H9 (cell line): Measurements from ENCODE around the gene EFNA3. TPM values are rescaled to one million over a fixed set of nuclear protein-coding genes. Genes with fewer than 3 reads are reported as not detected.

ENCODE experiments used
- DNase-seq: peaks from one replicate; pipeline ENCODE4 v3.0.0-alpha.2; 2017
- H2AFZ ChIP-seq: one replicate; pipeline ENCODE4 v1.6.1; 2013; ENCODE audit warnings: mild to moderate bottlenecking, low read length, control low read depth, moderate library complexity
- H2AK5ac ChIP-seq: 2 replicates; pipeline ENCODE4 v1.6.1; 2013; ENCODE audit warnings: low read length, control low read depth, mixed read lengths; ENCODE audit not compliant: insufficient read length
- H2BK120ac ChIP-seq: one replicate; pipeline ENCODE4 v1.6.1; 2013; ENCODE audit warnings: low read depth, mild to moderate bottlenecking, low read length, control low read depth, inconsistent platforms; ENCODE audit not compliant: poor library complexity, severe bottlenecking
- H2BK12ac ChIP-seq: 2 replicates; pipeline ENCODE4 v1.6.1; 2013; ENCODE audit warnings: low read length, control low read depth, mixed read lengths, low read depth; ENCODE audit not compliant: insufficient read length
- H2BK15ac ChIP-seq: 2 replicates; pipeline ENCODE4 v1.6.1; 2013; ENCODE audit warnings: low read depth, low read length, control low read depth
- H2BK20ac ChIP-seq: one replicate; pipeline ENCODE4 v1.6.1; 2013; ENCODE audit warnings: low read depth, mild to moderate bottlenecking, low read length, control low read depth, inconsistent platforms; ENCODE audit not compliant: poor library complexity, severe bottlenecking
- H2BK5ac ChIP-seq: 2 replicates; pipeline ENCODE4 v1.6.1; 2013; ENCODE audit warnings: low read length, control low read depth, mixed read lengths; ENCODE audit not compliant: insufficient read length
- H3K14ac ChIP-seq: 2 replicates; pipeline ENCODE4 v1.6.1; 2013; ENCODE audit warnings: low read length, control low read depth; ENCODE audit not compliant: insufficient read depth
- H3K18ac ChIP-seq: 2 replicates; pipeline ENCODE4 v1.6.1; 2013; ENCODE audit warnings: low read depth, mild to moderate bottlenecking, mixed read lengths, low read length, control low read depth; ENCODE audit not compliant: insufficient read length
- H3K23ac ChIP-seq: 2 replicates; pipeline ENCODE4 v1.6.1; 2013; ENCODE audit warnings: low read length, control low read depth, mixed read lengths, low read depth; ENCODE audit not compliant: insufficient read length
- H3K23me2 ChIP-seq: 2 replicates; pipeline ENCODE4 v1.6.1; 2013; ENCODE audit warnings: low read depth, mild to moderate bottlenecking, mixed read lengths, low read length, control low read depth; ENCODE audit not compliant: insufficient read length, poor library complexity, severe bottlenecking
- H3K27ac ChIP-seq: 2 replicates; pipeline ENCODE4 v1.5.1; 2013; ENCODE audit warnings: low read length, control low read depth, mixed read lengths, low read depth; ENCODE audit not compliant: insufficient read length
- H3K27me3 ChIP-seq: 2 replicates; pipeline ENCODE4 v1.6.1; 2013; ENCODE audit warnings: low read length, control low read depth, inconsistent platforms; ENCODE audit not compliant: insufficient read depth
- H3K4ac ChIP-seq: 2 replicates; pipeline ENCODE4 v1.6.1; 2013; ENCODE audit warnings: low read depth, mild to moderate bottlenecking, control low read depth, inconsistent platforms, low read length, moderate library complexity
- H3K4me1 ChIP-seq: 2 replicates; pipeline ENCODE4 v1.6.1; 2013; ENCODE audit warnings: low read length, control low read depth, inconsistent platforms; ENCODE audit not compliant: insufficient read depth
- H3K4me2 ChIP-seq: 2 replicates; pipeline ENCODE4 v1.6.1; 2013; ENCODE audit warnings: low read length, control low read depth, mixed read lengths; ENCODE audit not compliant: insufficient read length, insufficient read depth
- H3K56ac ChIP-seq: 2 replicates; pipeline ENCODE4 v1.6.1; 2013; ENCODE audit warnings: low read depth, mild to moderate bottlenecking, mixed read lengths, low read length, control low read depth; ENCODE audit not compliant: insufficient read length
- H3K79me1 ChIP-seq: 2 replicates; pipeline ENCODE4 v1.6.1; 2013; ENCODE audit warnings: low read depth, mild to moderate bottlenecking, moderate library complexity, low read length, control low read depth, inconsistent platforms; ENCODE audit not compliant: insufficient read depth, poor library complexity, severe bottlenecking
- H3K79me2 ChIP-seq: 2 replicates; pipeline ENCODE4 v1.6.1; 2013; ENCODE audit warnings: low read length, control low read depth, inconsistent platforms; ENCODE audit not compliant: insufficient read depth
- H3K9ac ChIP-seq: 2 replicates; pipeline ENCODE4 v1.6.1; 2013; ENCODE audit warnings: low read length, control low read depth, mixed read lengths; ENCODE audit not compliant: insufficient read length; ENCODE audit errors: extremely low read depth
- H3K9me3 ChIP-seq: one replicate; pipeline ENCODE4 v1.6.1; 2013; ENCODE audit warnings: low read depth, low read length, inconsistent platforms; ENCODE audit not compliant: control insufficient read depth
- H3T11ph ChIP-seq: one replicate; pipeline ENCODE4 v1.6.1; 2013; ENCODE audit warnings: mild to moderate bottlenecking, low read length, control low read depth, inconsistent platforms
- H4K20me1 ChIP-seq: one replicate; pipeline ENCODE4 v1.6.1; 2013; ENCODE audit not compliant: control insufficient read depth, insufficient read length, insufficient read depth
- H4K5ac ChIP-seq: 2 replicates; pipeline ENCODE4 v1.6.1; 2013; ENCODE audit warnings: low read depth, mild to moderate bottlenecking, mixed read lengths, low read length, control low read depth; ENCODE audit not compliant: insufficient read length
- H4K8ac ChIP-seq: replicated peaks from 2 replicates; pipeline ENCODE4 v1.6.1; 2013; ENCODE audit warnings: low read length, control low read depth, mixed read lengths, low read depth; ENCODE audit not compliant: insufficient read length
- H4K91ac ChIP-seq: 2 replicates; pipeline ENCODE4 v1.6.1; 2013; ENCODE audit warnings: low read depth, mild to moderate bottlenecking, moderate library complexity, mixed read lengths, low read length, control low read depth; ENCODE audit not compliant: insufficient read length
- H3K27ac Mint-ChIP-seq, 3 experiments: 2 replicates in 2 of 3; 3 replicates in 1 of 3; pipeline ENCODE4 v1.8.0; 2020 to 2021; ENCODE audit warnings: mixed read lengths in 3 of 3, mild to moderate bottlenecking in 1 of 3, moderate library complexity in 1 of 3
- H3K27me3 Mint-ChIP-seq: 2 replicates; pipeline ENCODE4 v1.8.0; 2021; ENCODE audit warnings: low read depth, mild to moderate bottlenecking, moderate library complexity, mixed read lengths
- H3K36me3 Mint-ChIP-seq, 3 experiments: 2 replicates in 2 of 3; 3 replicates in 1 of 3; pipeline ENCODE4 v1.8.0; 2020 to 2021; ENCODE audit warnings: low read depth in 3 of 3, mixed read lengths in 3 of 3; ENCODE audit not compliant: insufficient read depth in 1 of 3
- H3K4me1 Mint-ChIP-seq, 2 experiments: 2 replicates each; pipeline ENCODE4 v1.8.0; 2020; ENCODE audit warnings: mixed read lengths in 2 of 2
- H3K4me3 Mint-ChIP-seq, 2 experiments: 2 replicates in 1 of 2; 3 replicates in 1 of 2; pipeline ENCODE4 v1.8.0; 2020 to 2021; ENCODE audit warnings: mild to moderate bottlenecking in 2 of 2, mixed read lengths in 2 of 2, moderate library complexity in 1 of 2
- H3K9me3 Mint-ChIP-seq, 2 experiments: 2 replicates in 1 of 2; 3 replicates in 1 of 2; pipeline ENCODE4 v1.8.0; 2020; ENCODE audit warnings: mild to moderate bottlenecking in 2 of 2, mixed read lengths in 2 of 2, moderate library complexity in 1 of 2
- WGBS: extraction: QIAGEN DNeasy Blood & Tissue Kit; methylation state at CpG from one replicate; pipeline ENCODE4 v1.1.7; 2013; ENCODE audit warnings: missing lambda C conversion rate, low lambda C conversion rate, mixed read lengths; ENCODE audit not compliant: insufficient read length; ENCODE audit errors: extremely low coverage; 5-methylcytosine and 5-hydroxymethylcytosine counted together
- total RNA-seq: library from RNA; stranded (reverse); gene quantifications from 2 replicates; pipeline ENCODE4 v1.2.1, GENCODE V29; 2021
- TF ChIP-seq, protein P1 (sequence below): fragments of 200-600 bp; sonication (generic); conservative IDR thresholded peaks from 3 replicates; pipeline ENCODE4 v1.8.0; 2021; ENCODE audit warnings: antibody characterized with exemption, mild to moderate bottlenecking

EFNA3 gene
- total RNA-seq, 1 experiment from 2014 or later: 3.9 TPM

DNA sequence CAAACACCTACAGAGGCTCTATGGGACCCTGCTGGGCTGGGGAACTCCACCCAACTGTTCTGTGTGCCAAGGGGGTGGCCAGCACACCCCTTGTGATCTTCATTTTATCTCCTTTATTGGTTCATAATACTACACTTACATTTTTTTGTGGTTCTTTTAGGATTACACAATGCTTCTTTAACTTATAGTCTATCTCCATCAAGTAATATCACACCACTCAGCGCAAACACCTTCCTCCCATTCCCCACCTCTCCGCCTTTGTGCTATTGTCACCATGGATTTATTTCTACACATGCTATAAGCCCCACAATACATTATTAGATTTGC lies 15.9 kb downstream of the EFNA3 start:
- Histone ChIP-seq H3K79me2 (no peaks in the 10 kb centered on the region), H2BK120ac (no peak overlapping the region), H2AK5ac (no peak overlapping the region), H3K23me2 (peaks cover 6% of the 10 kb centered on the region), H4K91ac (no peak overlapping the region), H3T11ph (no peak overlapping the region), H3K4me1 (no peaks in the 10 kb centered on the region), H2AFZ (no peak overlapping the region), H3K4me2 (no peak overlapping the region), H3K27ac (no peak overlapping the region), H2BK12ac (no peak overlapping the region), H3K27me3 (peaks cover 2% of the 10 kb centered on the region; the same call in 1 of the 2 replicates), H2BK15ac (no peak overlapping the region), H3K18ac (no peak overlapping the region), H3K9ac (no peak overlapping the region), H2BK5ac (no peak overlapping the region), H3K14ac (no peak overlapping the region), H3K23ac (no peak overlapping the region), H3K9me3 (no peaks in the 10 kb centered on the region), H4K8ac (no peak overlapping the region), H3K56ac (no peak overlapping the region), H4K5ac (no peak overlapping the region), H3K4ac (no peak overlapping the region), H3K79me1 (no peaks in the 10 kb centered on the region), H4K20me1 (no peaks in the 10 kb centered on the region), H2BK20ac (no peak overlapping the region)
- peak overlapping the region in 1 of 2 experiments; percentile 6; a peak in 1 of 5 replicates for H3K4me3 Mint-ChIP-seq
- peaks cover 0 to 2% of the 10 kb centered on the region in 2 experiments; a peak in 1 of 5 replicates for H3K9me3 Mint-ChIP-seq
- H3K27ac Mint-ChIP-seq: no peak overlapping the region
- no peak for DNase-seq
- TF ChIP-seq, protein P1, sequence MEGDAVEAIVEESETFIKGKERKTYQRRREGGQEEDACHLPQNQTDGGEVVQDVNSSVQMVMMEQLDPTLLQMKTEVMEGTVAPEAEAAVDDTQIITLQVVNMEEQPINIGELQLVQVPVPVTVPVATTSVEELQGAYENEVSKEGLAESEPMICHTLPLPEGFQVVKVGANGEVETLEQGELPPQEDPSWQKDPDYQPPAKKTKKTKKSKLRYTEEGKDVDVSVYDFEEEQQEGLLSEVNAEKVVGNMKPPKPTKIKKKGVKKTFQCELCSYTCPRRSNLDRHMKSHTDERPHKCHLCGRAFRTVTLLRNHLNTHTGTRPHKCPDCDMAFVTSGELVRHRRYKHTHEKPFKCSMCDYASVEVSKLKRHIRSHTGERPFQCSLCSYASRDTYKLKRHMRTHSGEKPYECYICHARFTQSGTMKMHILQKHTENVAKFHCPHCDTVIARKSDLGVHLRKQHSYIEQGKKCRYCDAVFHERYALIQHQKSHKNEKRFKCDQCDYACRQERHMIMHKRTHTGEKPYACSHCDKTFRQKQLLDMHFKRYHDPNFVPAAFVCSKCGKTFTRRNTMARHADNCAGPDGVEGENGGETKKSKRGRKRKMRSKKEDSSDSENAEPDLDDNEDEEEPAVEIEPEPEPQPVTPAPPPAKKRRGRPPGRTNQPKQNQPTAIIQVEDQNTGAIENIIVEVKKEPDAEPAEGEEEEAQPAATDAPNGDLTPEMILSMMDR: no peak; the same call in 2 of the 3 replicates
- peaks cover 52% of the 10 kb centered on the region for H3K27me3 Mint-ChIP-seq
- no CpG with 5 or more reads among the region's 2 CpGs for WGBS
- peaks cover 17 to 23% of the 10 kb centered on the region in 2 experiments for H3K4me1 Mint-ChIP-seq
- no peaks in the 10 kb centered on the region for H3K36me3 Mint-ChIP-seq
